Ureter (tissue), 1 donor: Measurements from ENCODE around the gene TPP1. TPM values are rescaled to one million over a fixed set of nuclear protein-coding genes. Genes with fewer than 3 reads are reported as not detected.

ENCODE experiments used
- DNase-seq: peaks from one replicate; pipeline ENCODE4 v3.0.0-alpha.2; 2020; ENCODE audit warnings: low spot score
- total RNA-seq: library from RNA; stranded (reverse); gene quantifications from one replicate; pipeline ENCODE4 v1.2.4, GENCODE V29; 2023
- donor health status: DM: yes; HTN: yes; CAD: no.

The TPP1 gene
- total RNA-seq, 1 donor from 2014 or later = 60.0 TPM

- no peak for DNase-seq
These were observed 56.1 kb downstream of the TPP1 start for GRCh38 chr11:6563121-6563619.

Other genes with a start within 250 kb of the TPP1 start
- gene SMPD1, start 228.9 kb downstream of the TPP1 start, total RNA-seq = 32.9 TPM
- 24.9 TPM for gene APBB1, start 200.3 kb downstream of the TPP1 start, total RNA-seq
- 1.2 TPM for gene HPX, start 178.4 kb downstream of the TPP1 start, total RNA-seq
- 21.1 TPM for gene TRIM3, start 145.5 kb downstream of the TPP1 start, total RNA-seq
- gene ARFIP2, start 138.1 kb downstream of the TPP1 start, total RNA-seq = 49.3 TPM
- gene TIMM10B, start 137.9 kb downstream of the TPP1 start, total RNA-seq = 48.3 TPM
- 24.2 TPM for gene DNHD1, start 122.1 kb downstream of the TPP1 start, total RNA-seq
- gene RRP8, start 15.8 kb downstream of the TPP1 start, total RNA-seq = 28.0 TPM
- 192 TPM for gene ILK, start 15.6 kb downstream of the TPP1 start, total RNA-seq
- gene TAF10, start 7.2 kb downstream of the TPP1 start, total RNA-seq = 176 TPM
- 26.0 TPM for gene DCHS1, start 36.4 kb upstream of the TPP1 start, total RNA-seq
- 50.2 TPM for gene MRPL17, start 63.9 kb upstream of the TPP1 start, total RNA-seq
- gene OR2AG2, start 152.6 kb upstream of the TPP1 start, total RNA-seq = 1.7 TPM
- not detected for gene OR2AG1, start 163.6 kb upstream of the TPP1 start, total RNA-seq
- gene OR6A2, start 180.3 kb upstream of the TPP1 start, total RNA-seq = 0.68 TPM
- not detected for gene OR10A5, start 226.3 kb upstream of the TPP1 start, total RNA-seq
- not detected for gene OR10A2, start 243.6 kb upstream of the TPP1 start, total RNA-seq